CD4-positive, alpha-beta T cell treated with Interleukin-15 for 1 hour (primary cell): ENCODE results near the gene FAM118B.

Source experiments
- DNase-seq: peaks from one replicate; pipeline ENCODE4 v3.0.0-alpha.2; 2020

FAM118B gene

GRCh38 chr11:126211236-126212088, at the start of gene FAM118B, which contains the start of gene RPUSD4:
TSS of gene FAM118B (plus strand) at chr11:126211782. CDS start at chr11:126235002, 23,220 bp downstream.
TSS of gene RPUSD4 (minus strand) at chr11:126211650. CDS start at chr11:126211638, 12 bp downstream.
- peak; percentile 97 for DNase-seq

- no peak for DNase-seq
These were observed 49.1 kb upstream of the FAM118B start for GRCh38 chr11:126162306-126163030.

GRCh38 chr11:126163074-126163700, 48.4 kb upstream of the FAM118B start:
- no peak for DNase-seq

- DNase-seq: no peak
These were observed 47.8 kb upstream of the FAM118B start for GRCh38 chr11:126163779-126164178.

- no peak for DNase-seq
These were observed 46.8 kb upstream of the FAM118B start for GRCh38 chr11:126164781-126165180.

GRCh38 chr11:126165311-126165720, 46.3 kb upstream of the FAM118B start:
- no peak for DNase-seq

GRCh38 chr11:126165757-126166156, 45.8 kb upstream of the FAM118B start:
- DNase-seq: no peak

- no peak for DNase-seq
These were observed 45.2 kb upstream of the FAM118B start for GRCh38 chr11:126166413-126166812.

- no peak for DNase-seq
These were observed 44.1 kb upstream of the FAM118B start for GRCh38 chr11:126167488-126167887.

GRCh38 chr11:126169291-126169690, 42.3 kb upstream of the FAM118B start:
- no peak for DNase-seq

GRCh38 chr11:126172596-126173038, 39.0 kb upstream of the FAM118B start:
- no peak for DNase-seq

- DNase-seq: no peak
These were observed 38.3 kb upstream of the FAM118B start for GRCh38 chr11:126173257-126173656.

- DNase-seq: no peak
These were observed 36.8 kb upstream of the FAM118B start for GRCh38 chr11:126174816-126175215.

GRCh38 chr11:126175393-126175792, 36.2 kb upstream of the FAM118B start:
- DNase-seq: no peak

- no peak for DNase-seq
These were observed 34.6 kb upstream of the FAM118B start for GRCh38 chr11:126176853-126177470.

- DNase-seq: no peak
These were observed 29.4 kb upstream of the FAM118B start for GRCh38 chr11:126181939-126182730.

GRCh38 chr11:126182787-126183445, 28.7 kb upstream of the FAM118B start:
- DNase-seq: no peak

- no peak for DNase-seq
These were observed 26.1 kb upstream of the FAM118B start for GRCh38 chr11:126185259-126186024.

GRCh38 chr11:126186025-126186698, 25.4 kb upstream of the FAM118B start:
- DNase-seq: no peak
